Stimulated activated CD4-positive, alpha-beta T cell treated with anti-CD3 and anti-CD28 coated beads, Interleukin-2, amount 100 ng/mL, for 48 hours (primary cell): ENCODE results near the gene STK4.

Experiments
- DNase-seq, 2 donors: peaks; one replicate each; pipeline ENCODE4 v3.0.0-alpha.2; 2020

Gene STK4

GRCh38 chr20:45115829-45116228 lies 149.5 kb downstream of the STK4 start:
- no peak for DNase-seq

GRCh38 chr20:45117581-45117980 lies 151.3 kb downstream of the STK4 start:
- DNase-seq: no peak

GRCh38 chr20:45118028-45118427 lies 151.7 kb downstream of the STK4 start:
- DNase-seq: no peak

GRCh38 chr20:45119556-45120266 lies 153.4 kb downstream of the STK4 start:
- no peak for DNase-seq

GRCh38 chr20:45121388-45121787 lies 155.1 kb downstream of the STK4 start:
- no peak for DNase-seq

GRCh38 chr20:45124365-45124764 lies 158.1 kb downstream of the STK4 start, which contains the start of gene WFDC12:
Gene WFDC12 (minus strand): TSS chr20:45124465. CDS start chr20:45124447, 18 bp downstream.
- no peak for DNase-seq

- DNase-seq: no peak
Measured at GRCh38 chr20:45128099-45128498, 161.8 kb downstream of the STK4 start.
